ENCODE data around the gene CDH4. TPM values are rescaled to one million over a fixed set of nuclear protein-coding genes. Genes with fewer than 3 reads are reported as not detected.

The CDH4 gene
- total and polyA plus RNA-seq, 11 donors, result 0.04 to 0.54 (median 0.08) TPM; not detected in 1

GRCh38 chr20:61679473-61679872 is 427.4 kb downstream of the CDH4 start:
- DNase-seq (no peak), ATAC-seq (no peak)
- 87 to 95% (median 90%) methylated on average over 7 to 10 of the region's 10 CpGs for WGBS, 4 donors
- no peaks in the 10 kb centered on the region for H3K4me1 ChIP-seq
- H3K9me3 ChIP-seq, result no peaks in the 10 kb centered on the region
- no peak for TF ChIP-seq POLR2A (IDR thresholded peaks at IDR 0.05)
- no peak for TF ChIP-seq CTCF (IDR thresholded peaks at IDR 0.05)
- H3K27ac ChIP-seq, result no peak overlapping the region
- peaks cover 0 to 13% (median 0%) of the 10 kb centered on the region in 9 donors for H3K27me3 ChIP-seq
- H3K4me3 ChIP-seq, result no peak overlapping the region
- no peaks in the 10 kb centered on the region for H3K36me3 ChIP-seq
- intact Hi-C loops (cut with DNase I), result loop anchor here in 1 of 10 donors (10.0 kb wide), 1 partner anchor 65 kb away; no protein-coding TSS in a partner anchor

- DNase-seq, result no peak
- intact Hi-C loops (cut with DNase I), result no loop called here
- H3K36me3 ChIP-seq, result no peaks in the 10 kb centered on the region
- no peaks in the 10 kb centered on the region for H3K9me3 ChIP-seq
- no peak overlapping the region for H3K4me3 ChIP-seq
- no peak overlapping the region for H3K27ac ChIP-seq
- H3K4me1 ChIP-seq, result no peaks in the 10 kb centered on the region
- TF ChIP-seq POLR2A (IDR thresholded peaks at IDR 0.05) (no peak), CTCF (IDR thresholded peaks at IDR 0.05) (no peak)
- no peak for ATAC-seq
- WGBS, 4 donors, result 88 to 94% (median 90%) methylated on average over 5 to 7 of the region's 7 CpGs
- peaks cover 0 to 13% (median 0%) of the 10 kb centered on the region in 9 donors for H3K27me3 ChIP-seq
Measured at GRCh38 chr20:61680096-61680495, 428.0 kb downstream of the CDH4 start.

GRCh38 chr20:61682114-61682995 is 430.3 kb downstream of the CDH4 start:
- no peak for ATAC-seq
- no peak for TF ChIP-seq CTCF (IDR thresholded peaks at IDR 0.05)
- TF ChIP-seq POLR2A (IDR thresholded peaks at IDR 0.05), result no peak
- Histone ChIP-seq H3K4me1 (no peaks in the 10 kb centered on the region), H3K4me3 (no peak overlapping the region), H3K36me3 (no peaks in the 10 kb centered on the region), H3K27ac (no peak overlapping the region), H3K9me3 (no peaks in the 10 kb centered on the region), H3K27me3 (peaks cover 0 to 13% (median 0%) of the 10 kb centered on the region in 9 donors)
- 73 to 80% (median 77%) methylated on average over 5 of the region's 5 CpGs for WGBS, 4 donors
- intact Hi-C loops (cut with DNase I), result no loop called here
- DNase-seq, result no peak

GRCh38 chr20:61682996-61683681 is 431.1 kb downstream of the CDH4 start:
- ATAC-seq (no peak), DNase-seq (no peak)
- Histone ChIP-seq H3K27ac (no peak overlapping the region), H3K36me3 (no peaks in the 10 kb centered on the region), H3K9me3 (no peaks in the 10 kb centered on the region), H3K27me3 (peaks cover 0 to 13% (median 0%) of the 10 kb centered on the region in 9 donors), H3K4me1 (no peaks in the 10 kb centered on the region), H3K4me3 (no peak overlapping the region)
- intact Hi-C loops (cut with DNase I), result no loop called here
- TF ChIP-seq POLR2A (IDR thresholded peaks at IDR 0.05) (no peak), CTCF (IDR thresholded peaks at IDR 0.05) (no peak)
- WGBS, 4 donors, result 84 to 88% (median 88%) methylated on average over 20 of the region's 20 CpGs
